Measurements from ENCODE around the gene HPD. TPM values are rescaled to one million over a fixed set of nuclear protein-coding genes. Genes with fewer than 3 reads are reported as not detected.
"Not testable (repeated sequence)": the region's sequence is repeated elsewhere in the genome, so short reads cannot be mapped to it uniquely, and the experiment has no call there.

The HPD gene
- total RNA-seq, 1 donor from 2014 or later = 0.79 TPM

DNA sequence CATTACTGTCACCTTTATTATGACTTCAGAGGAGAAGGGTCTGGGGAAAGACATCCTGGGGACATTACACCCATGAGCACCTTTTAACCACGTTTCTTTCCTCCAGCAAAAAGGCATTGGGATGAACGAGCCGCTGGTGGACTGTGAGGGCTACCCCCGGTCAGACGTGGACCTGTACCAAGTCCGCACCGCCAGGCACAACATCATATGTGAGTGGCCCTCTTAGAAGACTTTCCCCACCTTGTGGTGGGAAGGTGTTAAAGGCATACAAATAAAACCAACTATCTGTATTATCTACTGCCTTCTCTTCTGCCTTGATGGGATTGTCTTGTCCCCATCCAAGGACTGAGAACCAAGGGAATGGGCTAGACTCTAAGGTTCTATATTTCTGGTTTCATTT, 36.0 kb upstream of the HPD start:
- Histone ChIP-seq H3K36me3 (ENCODE audit: control insufficient read depth, insufficient read depth, low read length) (peaks cover 17% of the 10 kb centered on the region), H3K27me3 (ENCODE audit: control insufficient read depth, insufficient read depth, low read length) (no peaks in the 10 kb centered on the region), H3K4me3 (ENCODE audit: low read depth, low read length) (no peak overlapping the region)
- FAIRE-seq = no peak
- DNase-seq (ENCODE audit: low read depth) = no peak
- TF ChIP-seq, protein P1, sequence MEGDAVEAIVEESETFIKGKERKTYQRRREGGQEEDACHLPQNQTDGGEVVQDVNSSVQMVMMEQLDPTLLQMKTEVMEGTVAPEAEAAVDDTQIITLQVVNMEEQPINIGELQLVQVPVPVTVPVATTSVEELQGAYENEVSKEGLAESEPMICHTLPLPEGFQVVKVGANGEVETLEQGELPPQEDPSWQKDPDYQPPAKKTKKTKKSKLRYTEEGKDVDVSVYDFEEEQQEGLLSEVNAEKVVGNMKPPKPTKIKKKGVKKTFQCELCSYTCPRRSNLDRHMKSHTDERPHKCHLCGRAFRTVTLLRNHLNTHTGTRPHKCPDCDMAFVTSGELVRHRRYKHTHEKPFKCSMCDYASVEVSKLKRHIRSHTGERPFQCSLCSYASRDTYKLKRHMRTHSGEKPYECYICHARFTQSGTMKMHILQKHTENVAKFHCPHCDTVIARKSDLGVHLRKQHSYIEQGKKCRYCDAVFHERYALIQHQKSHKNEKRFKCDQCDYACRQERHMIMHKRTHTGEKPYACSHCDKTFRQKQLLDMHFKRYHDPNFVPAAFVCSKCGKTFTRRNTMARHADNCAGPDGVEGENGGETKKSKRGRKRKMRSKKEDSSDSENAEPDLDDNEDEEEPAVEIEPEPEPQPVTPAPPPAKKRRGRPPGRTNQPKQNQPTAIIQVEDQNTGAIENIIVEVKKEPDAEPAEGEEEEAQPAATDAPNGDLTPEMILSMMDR (IDR thresholded peaks at IDR 0.05; ENCODE audit: insufficient read depth, low read length, severe bottlenecking) = peak; percentile 26

DNA sequence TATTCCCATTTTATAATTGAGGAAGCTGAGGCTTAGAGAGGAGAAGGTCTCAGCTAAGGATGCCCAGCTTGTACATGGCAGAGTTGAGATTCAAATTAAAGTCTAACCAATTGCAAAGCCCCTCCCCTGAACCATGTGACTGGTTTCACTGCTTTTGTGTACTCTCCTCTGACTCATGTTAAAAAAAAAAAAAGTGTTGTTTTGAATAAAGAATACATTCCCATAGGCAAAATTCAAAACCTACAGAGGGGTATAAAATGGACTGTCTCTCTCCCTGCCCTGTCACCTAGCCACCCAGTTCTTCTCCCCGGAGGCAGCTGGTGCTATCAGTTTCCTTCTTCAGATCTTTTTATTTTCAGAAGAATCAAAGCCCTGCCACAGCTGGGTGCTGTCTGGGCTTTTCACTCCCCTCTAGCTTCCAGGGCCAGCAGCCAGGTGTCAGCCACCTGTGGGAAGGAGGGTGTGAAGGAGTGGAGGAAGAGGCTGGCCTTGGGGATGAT, 35.4 kb upstream of the HPD start:
- Histone ChIP-seq H3K36me3 (ENCODE audit: control insufficient read depth, insufficient read depth, low read length) (peaks cover 13% of the 10 kb centered on the region), H3K27me3 (ENCODE audit: control insufficient read depth, insufficient read depth, low read length) (no peaks in the 10 kb centered on the region), H3K4me3 (ENCODE audit: low read depth, low read length) (no peak overlapping the region)
- no peak for FAIRE-seq
- TF ChIP-seq, protein P1 (IDR thresholded peaks at IDR 0.05; ENCODE audit: insufficient read depth, low read length, severe bottlenecking) = no peak
- peak; percentile 86 for DNase-seq (ENCODE audit: low read depth)

DNA sequence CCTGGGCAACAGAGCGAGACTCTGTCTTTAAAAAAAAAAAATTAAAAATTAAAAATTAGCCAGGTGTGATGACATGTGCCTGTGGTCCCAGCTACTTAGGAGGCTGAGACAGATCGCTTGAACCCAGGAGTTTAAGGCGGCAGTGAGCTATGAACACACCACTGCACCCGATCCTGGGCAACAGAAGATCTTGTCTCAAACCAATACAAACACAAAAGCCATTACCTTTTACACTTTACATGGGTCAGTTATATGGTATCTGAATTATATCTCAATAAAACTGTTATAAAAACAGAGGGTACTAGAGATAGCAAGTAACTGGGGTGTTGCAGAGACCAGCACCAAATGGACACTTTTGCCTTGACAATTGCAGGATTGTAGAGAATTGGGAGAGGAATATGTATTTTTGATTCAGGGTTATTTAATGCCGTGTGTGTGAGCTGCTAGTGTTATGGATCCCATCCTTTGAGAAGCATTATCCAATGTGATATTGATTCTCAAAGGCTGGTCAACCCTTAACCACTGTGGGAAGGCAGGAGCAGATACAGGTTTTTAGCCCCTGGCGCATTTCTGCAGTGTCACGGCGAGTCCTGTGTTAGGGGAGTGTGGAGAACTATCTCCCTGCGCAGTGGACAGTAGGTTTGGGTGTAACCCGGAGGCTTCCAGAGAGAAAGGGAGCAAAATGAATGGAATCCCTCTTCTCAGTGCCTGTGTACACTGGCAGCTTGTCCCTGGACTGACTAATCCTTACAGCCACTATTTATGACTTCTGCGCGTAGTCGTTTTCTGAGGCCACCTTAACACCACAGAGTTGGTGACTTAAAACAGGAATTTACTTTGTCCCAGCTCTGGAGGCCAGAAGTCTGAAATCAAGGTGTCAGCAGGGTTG, 34.3 kb upstream of the HPD start:
- FAIRE-seq (no peak), DNase-seq (ENCODE audit: low read depth) (no peak)
- Histone ChIP-seq H3K27me3 (ENCODE audit: control insufficient read depth, insufficient read depth, low read length) (no peaks in the 10 kb centered on the region), H3K4me3 (ENCODE audit: low read depth, low read length) (no peak overlapping the region), H3K36me3 (ENCODE audit: control insufficient read depth, insufficient read depth, low read length) (peaks cover 13% of the 10 kb centered on the region)
- TF ChIP-seq, protein P1 (IDR thresholded peaks at IDR 0.05; ENCODE audit: insufficient read depth, low read length, severe bottlenecking) = no peak

DNA sequence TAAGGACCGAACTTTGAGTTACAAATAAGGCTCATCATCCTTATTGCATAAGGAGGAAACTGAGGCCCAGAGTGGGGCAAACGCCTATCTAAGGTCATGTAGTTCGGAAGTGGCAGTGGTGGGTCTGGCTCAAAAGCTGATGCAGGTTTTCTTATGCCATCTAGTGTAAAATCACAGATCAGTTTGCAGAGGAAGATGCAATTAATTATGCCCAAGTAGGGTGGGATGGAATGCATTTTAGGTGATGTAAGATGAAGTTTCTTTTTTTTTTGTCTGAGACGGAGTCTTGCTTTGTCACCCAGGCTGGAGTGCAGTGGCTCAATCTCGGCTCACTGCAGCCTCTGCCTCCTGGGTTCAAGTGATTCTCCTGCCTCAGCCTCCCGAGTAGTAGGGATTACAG, 31.0 kb upstream of the HPD start:
- peak overlapping the region; percentile 56 for H3K4me3 ChIP-seq (ENCODE audit: low read depth, low read length)
- H3K27me3 ChIP-seq (ENCODE audit: control insufficient read depth, insufficient read depth, low read length); FAIRE-seq; H3K36me3 ChIP-seq (ENCODE audit: control insufficient read depth, insufficient read depth, low read length); DNase-seq (ENCODE audit: low read depth): not testable (repeated sequence)

DNA sequence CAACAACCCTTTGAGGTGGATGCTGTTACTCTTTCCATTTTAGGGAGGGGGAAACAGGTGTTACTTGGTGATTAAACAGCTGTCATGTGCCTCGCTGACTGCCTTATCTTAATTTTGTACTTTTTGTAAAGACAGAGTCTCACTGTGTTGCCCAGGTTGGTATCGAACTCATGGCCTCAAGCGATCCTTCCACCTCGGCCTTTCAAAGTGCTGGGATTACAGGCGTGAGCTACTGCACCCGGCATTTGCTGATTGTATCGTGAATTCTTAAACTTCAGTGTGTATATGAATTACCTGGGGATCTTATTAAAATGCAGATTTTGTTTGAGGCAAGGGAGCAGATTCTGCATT, 30.6 kb upstream of the HPD start:
- FAIRE-seq (no peak), DNase-seq (ENCODE audit: low read depth) (no peak)
- TF ChIP-seq, protein P1 (IDR thresholded peaks at IDR 0.05; ENCODE audit: insufficient read depth, low read length, severe bottlenecking) = no peak
- Histone ChIP-seq H3K4me3 (ENCODE audit: low read depth, low read length) (peak overlapping the region; percentile 56), H3K36me3 (ENCODE audit: control insufficient read depth, insufficient read depth, low read length) (peaks cover 4% of the 10 kb centered on the region), H3K27me3 (ENCODE audit: control insufficient read depth, insufficient read depth, low read length) (no peaks in the 10 kb centered on the region)

DNA sequence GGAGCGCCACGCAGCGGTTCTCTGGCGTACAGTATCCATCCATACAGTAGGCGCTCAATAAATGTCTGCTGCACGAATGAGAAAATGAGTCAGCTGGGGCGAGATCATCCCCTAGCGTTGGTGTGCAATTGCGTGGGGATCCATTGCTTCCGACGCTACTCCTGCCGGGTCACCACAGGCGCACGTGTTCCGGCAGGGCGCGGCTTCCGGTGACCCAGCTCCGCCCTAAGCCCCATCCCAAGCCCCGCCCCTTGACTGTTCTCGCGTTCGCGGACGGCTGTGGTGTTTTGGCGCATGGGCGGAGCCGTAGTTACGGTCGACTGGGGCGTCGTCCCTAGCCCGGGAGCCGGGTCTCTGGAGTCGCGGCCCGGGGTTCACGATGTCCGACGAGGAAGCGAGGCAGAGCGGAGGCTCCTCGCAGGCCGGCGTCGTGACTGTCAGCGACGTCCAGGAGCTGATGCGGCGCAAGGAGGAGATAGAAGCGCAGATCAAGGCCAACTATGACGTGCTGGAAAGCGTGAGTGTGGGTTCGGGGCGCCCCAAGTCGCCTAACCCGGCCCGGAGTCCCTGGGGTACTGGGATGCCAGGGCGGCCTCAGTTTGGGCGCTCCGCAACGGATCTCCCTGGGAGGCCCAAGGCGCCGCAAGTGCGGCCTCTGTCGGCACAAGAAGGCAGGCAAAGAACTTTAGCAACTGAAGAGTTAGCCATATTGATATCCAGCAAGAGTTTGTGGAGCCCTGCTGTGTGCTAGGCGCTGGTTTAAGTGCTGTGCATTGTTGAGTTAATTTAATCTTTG, 30.0 kb upstream of the HPD start, which contains the start of gene PSMD9:
Gene PSMD9 (plus strand): TSS at position 313 of the 796 bp plus-strand sequence. CDS start 67 bp downstream, at position 380.
- no peaks in the 10 kb centered on the region for H3K27me3 ChIP-seq (ENCODE audit: control insufficient read depth, insufficient read depth, low read length)
- FAIRE-seq = no peak
- TF ChIP-seq, protein P1 (IDR thresholded peaks at IDR 0.05; ENCODE audit: insufficient read depth, low read length, severe bottlenecking) = peak; percentile 89
- peak; percentile 95 for DNase-seq (ENCODE audit: low read depth)
- peak within 1 kb of the TSS; percentile 56 for H3K4me3 ChIP-seq (ENCODE audit: low read depth, low read length)
- peaks cover 4% of the 10 kb centered on the region for H3K36me3 ChIP-seq (ENCODE audit: control insufficient read depth, insufficient read depth, low read length)
